Transverse colon (tissue), 4 donors: ENCODE measurements around the gene CMTM4. TPM values are rescaled to one million over a fixed set of nuclear protein-coding genes. Genes with fewer than 3 reads are reported as not detected.

Experiments
- DNase-seq: peaks from one replicate; pipeline ENCODE4 v3.0.0-alpha.2; 2019
- H3K27ac ChIP-seq, 4 donors: fragments of 200-600 bp; sonication (generic); 2 replicates each; pipeline ENCODE4 v1.5.1; 2016 to 2018; ENCODE audit warnings: inconsistent platforms in 4 of 4
- H3K27me3 ChIP-seq: fragments of 200-600 bp; sonication (generic); 2 replicates; pipeline ENCODE4 v1.5.1; 2017; ENCODE audit warnings: inconsistent platforms
- H3K36me3 ChIP-seq, 4 donors: fragments of 200-600 bp; sonication (generic); 2 replicates each; pipeline ENCODE4 v1.5.1; 2017 to 2019; ENCODE audit warnings: inconsistent platforms in 4 of 4
- H3K4me1 ChIP-seq, 4 donors: fragments of 200-600 bp; sonication (generic); 2 replicates each; pipeline ENCODE4 v1.5.1; 2017 to 2020; ENCODE audit warnings: inconsistent platforms in 4 of 4
- H3K4me3 ChIP-seq, 4 donors: fragments of 200-600 bp; sonication (generic); 1 replicate in 1 of 4; 2 replicates in 3 of 4; pipeline versions ENCODE4 v1.5.1 to v1.6.1; 2017 to 2019; ENCODE audit warnings: inconsistent platforms in 4 of 4
- H3K9me3 ChIP-seq, 2 donors: fragments of 200-600 bp; sonication (generic); 2 replicates each; pipeline ENCODE4 v1.5.1; 2017 to 2019; ENCODE audit warnings: inconsistent platforms in 2 of 2
- CTCF ChIP-seq, 5 experiments: fragments of 200-600 bp in 3 of 5; fragments of 450-650 bp in 2 of 5; sonication (generic) in 3 of 5; IDR thresholded peaks; 1 replicate in 2 of 5; 2 replicates in 3 of 5; pipeline ENCODE4 v1.5.1; 2016 to 2017; ENCODE audit warnings: antibody characterized with exemption in 5 of 5, inconsistent platforms in 3 of 5, mild to moderate bottlenecking in 2 of 5, moderate library complexity in 1 of 5
- EP300 ChIP-seq: sonication (generic); formaldehyde crosslinking; IDR thresholded peaks from one replicate; pipeline ENCODE4 v1.6.1; 2017; ENCODE audit warnings: antibody characterized with exemption, low read depth
- POLR2A ChIP-seq: fragments of 450-650 bp; IDR thresholded peaks from one replicate; pipeline ENCODE4 v1.6.1; 2016; ENCODE audit warnings: antibody characterized with exemption, mild to moderate bottlenecking, moderate library complexity
- POLR2AphosphoS5 ChIP-seq, 3 donors: sonication (generic); formaldehyde crosslinking; IDR thresholded peaks; one replicate each; pipeline ENCODE4 v1.6.1; 2016; ENCODE audit warnings: antibody characterized with exemption in 3 of 3
- WGBS, 2 donors: methylation state at CpG; one replicate each; pipeline ENCODE4 v1.1.5; 2018; ENCODE audit warnings: low coverage in 1 of 2; 5-methylcytosine and 5-hydroxymethylcytosine counted together
- in situ Hi-C, 4 donors: fragments of 200-750 bp; cut with MboI; loops; one replicate each; pipeline versions ENCODE4 v1.15.0 to v1.15.1; 2017; ENCODE audit warnings: low sequenced_read_pairs in 3 of 4, low pct_ligation_motif_present in 1 of 4, low pct_unique_long_range_greater_than_20kb in 1 of 4
- intact Hi-C: fragments of 100-400 bp; cut with DNase I; formaldehyde crosslinking; loops from one replicate; pipeline ENCODE4 v1.15.1; 2023; ENCODE audit warnings: low total_unique reads
- total RNA-seq, 4 donors: library from RNA; depleted of rRNA; stranded (reverse); fragments of >200 nt; gene quantifications; one replicate each; pipeline ENCODE4 v1.1.0, GENCODE V29; 2016

The CMTM4 gene
- total RNA-seq, 4 donors from 2014 or later, result 77.0 to 167 (median 163) TPM

GRCh38 chr16:66695471-66695934 is 1.0 kb downstream of the CMTM4 start:
- peak; percentile 15 for DNase-seq
- in situ Hi-C loops, result no loop called here
- WGBS, 2 donors, result 36% methylated on average over 5 of the region's 8 CpGs; no CpG with 5 or more reads in 1 of the 2 donors

GRCh38 chr16:66693149-66693548 is 3.4 kb downstream of the CMTM4 start:
- DNase-seq, result no peak
- WGBS, 2 donors, result 89 to 94% methylated on average over 3 to 4 of the region's 4 CpGs
- Histone ChIP-seq H3K36me3 (no peaks in the 10 kb centered on the region), H3K9me3 (no peaks in the 10 kb centered on the region), H3K4me3 (no peak overlapping the region), H3K4me1 (peaks cover 4 to 54% (median 30%) of the 10 kb centered on the region in 4 donors), H3K27me3 (no peaks in the 10 kb centered on the region), H3K27ac (no peak overlapping the region)
- intact Hi-C loops, result no loop called here
- no peak for TF ChIP-seq POLR2A
- no peak for TF ChIP-seq POLR2AphosphoS5 (IDR thresholded peaks at IDR 0.05)
- TF ChIP-seq EP300, result no peak
- no peak for TF ChIP-seq CTCF (IDR thresholded peaks at IDR 0.05)
- in situ Hi-C loops, result no loop called here

More at GRCh38 chr16:66695471-66695934, 1.0 kb downstream of the CMTM4 start:
- H3K4me3 ChIP-seq, result peak overlapping the region; percentile 52 to 86 (median 76)
- H3K4me1 ChIP-seq, result peaks cover 4 to 48% (median 30%) of the 10 kb centered on the region in 4 donors
- H3K36me3 ChIP-seq, result no peaks in the 10 kb centered on the region
- TF ChIP-seq POLR2A, result no peak
- no peak for TF ChIP-seq POLR2AphosphoS5 (IDR thresholded peaks at IDR 0.05)
- no peak for TF ChIP-seq CTCF (IDR thresholded peaks at IDR 0.05)
- TF ChIP-seq EP300, result no peak
- peak overlapping the region; percentile 84 to 92 (median 87) for H3K27ac ChIP-seq
- H3K27me3 ChIP-seq, result no peaks in the 10 kb centered on the region
- intact Hi-C loops, result no loop called here
- H3K9me3 ChIP-seq, result no peaks in the 10 kb centered on the region

- 86 to 89% methylated on average over 3 to 6 of the region's 6 CpGs for WGBS, 2 donors
These were observed 4.2 kb downstream of the CMTM4 start for GRCh38 chr16:66692341-66692740.

GRCh38 chr16:66691234-66691633 is 5.3 kb downstream of the CMTM4 start:
- WGBS, 2 donors, result 53 to 75% methylated on average over 4 to 6 of the region's 6 CpGs
- in situ Hi-C loops, result no loop called here
- Histone ChIP-seq H3K4me3 (no peak overlapping the region), H3K4me1 (peaks cover 4 to 52% (median 24%) of the 10 kb centered on the region in 4 donors), H3K27me3 (no peaks in the 10 kb centered on the region), H3K36me3 (no peaks in the 10 kb centered on the region), H3K9me3 (no peaks in the 10 kb centered on the region), H3K27ac (peak overlapping the region in 1 of 4 donors; percentile 41)
- TF ChIP-seq POLR2A, result no peak
- no peak for TF ChIP-seq CTCF (IDR thresholded peaks at IDR 0.05)
- TF ChIP-seq EP300, result no peak
- TF ChIP-seq POLR2AphosphoS5 (IDR thresholded peaks at IDR 0.05), result no peak
- intact Hi-C loops, result no loop called here
- no peak for DNase-seq

More at GRCh38 chr16:66692341-66692740, 4.2 kb downstream of the CMTM4 start:
- no peaks in the 10 kb centered on the region for H3K27me3 ChIP-seq
- TF ChIP-seq POLR2A (no peak), POLR2AphosphoS5 (IDR thresholded peaks at IDR 0.05) (no peak), CTCF (IDR thresholded peaks at IDR 0.05) (no peak), EP300 (no peak)
- peaks cover 4 to 55% (median 28%) of the 10 kb centered on the region in 4 donors for H3K4me1 ChIP-seq
- in situ Hi-C loops, result no loop called here
- no peak overlapping the region for H3K4me3 ChIP-seq
- H3K36me3 ChIP-seq, result no peaks in the 10 kb centered on the region
- H3K9me3 ChIP-seq, result no peaks in the 10 kb centered on the region
- DNase-seq, result no peak
- no peak overlapping the region for H3K27ac ChIP-seq
- intact Hi-C loops, result no loop called here
